Astrocyte of the spinal cord (primary cell): ENCODE measurements around the gene MEG3.

Source experiments
- DNase-seq: peaks from one replicate; pipeline ENCODE4 v3.0.0; 2011; ENCODE audit warnings: low read depth, low spot score
- H3K4me3 ChIP-seq: 2 replicates; pipeline ENCODE4 v1.5.1; 2011; ENCODE audit warnings: low read depth, mild to moderate bottlenecking, low read length, moderate library complexity
- CTCF ChIP-seq: IDR thresholded peaks from 2 replicates; pipeline ENCODE4 v1.5.1; 2012; ENCODE audit warnings: low read depth, mild to moderate bottlenecking, low read length, inconsistent platforms
- in situ Hi-C: cut with HindIII; loops from 2 replicates; pipeline ENCODE4 v1.10.0; 2017; ENCODE audit warnings: low sequenced_read_pairs

The MEG3 gene

GRCh38 chr14:100804138-100804537, 21.8 kb upstream of the MEG3 start:
- no peak overlapping the region for H3K4me3 ChIP-seq
- DNase-seq: no peak
- in situ Hi-C loops: no loop called here
- TF ChIP-seq CTCF: no peak

GRCh38 chr14:100804558-100805309, 21.2 kb upstream of the MEG3 start:
- in situ Hi-C loops: no loop called here
- no peak for TF ChIP-seq CTCF
- H3K4me3 ChIP-seq: no peak overlapping the region
- DNase-seq: no peak

GRCh38 chr14:100806386-100806785, 19.5 kb upstream of the MEG3 start:
- no peak for TF ChIP-seq CTCF
- no peak overlapping the region for H3K4me3 ChIP-seq
- in situ Hi-C loops: no loop called here
- no peak for DNase-seq

GRCh38 chr14:100807496-100807895, 18.4 kb upstream of the MEG3 start:
- TF ChIP-seq CTCF: no peak
- no peak for DNase-seq
- in situ Hi-C loops: no loop called here
- H3K4me3 ChIP-seq: no peak overlapping the region

GRCh38 chr14:100807979-100808734, 17.8 kb upstream of the MEG3 start:
- DNase-seq: no peak
- no peak overlapping the region for H3K4me3 ChIP-seq
- no peak for TF ChIP-seq CTCF
- in situ Hi-C loops: no loop called here

- in situ Hi-C loops: no loop called here
- no peak overlapping the region for H3K4me3 ChIP-seq
- DNase-seq: no peak
- TF ChIP-seq CTCF: no peak
These were observed 15.5 kb upstream of the MEG3 start for GRCh38 chr14:100810435-100810834.
